H1 (cell line): ENCODE measurements around the gene LIFR. TPM values are rescaled to one million over a fixed set of nuclear protein-coding genes. Genes with fewer than 3 reads are reported as not detected.

Source experiments
- BRCA1 ChIP-seq: IDR thresholded peaks from 2 replicates; pipeline ENCODE4 v1.6.1; 2012; ENCODE audit warnings: low read depth, low read length, improper control_type of control experiment
- E2F6 ChIP-seq: IDR thresholded peaks from 2 replicates; pipeline ENCODE4 v1.6.1; 2012; ENCODE audit warnings: inconsistent platforms
- KDM4A ChIP-seq: IDR thresholded peaks from one replicate; pipeline ENCODE4 v1.7.1; 2012; ENCODE audit warnings: low read depth, mild to moderate bottlenecking, moderate library complexity, low read length, inconsistent platforms; ENCODE audit not compliant: severe bottlenecking
- MAFK ChIP-seq: IDR thresholded peaks from 2 replicates; pipeline ENCODE4 v1.6.1; 2012; ENCODE audit warnings: low read depth, mild to moderate bottlenecking, improper control_type of control experiment, low read length
- RNF2 ChIP-seq: fragments of 200-900, 300-1000 bp; sonication (generic); IDR thresholded peaks from 2 replicates; pipeline ENCODE4 v1.7.1; 2016; ENCODE audit warnings: borderline replicate concordance, low read depth, mild to moderate bottlenecking, antibody characterized with exemption, low read length; ENCODE audit not compliant: poor library complexity, severe bottlenecking; ENCODE audit errors: missing control alignments
- SIN3A ChIP-seq, 2 experiments: IDR thresholded peaks in 1 of 2; conservative IDR thresholded peaks in 1 of 2; 2 replicates each; pipeline ENCODE4 v1.6.1; 2011 to 2012; ENCODE audit warnings: low read length in 2 of 2, improper control_type of control experiment in 1 of 2, low read depth in 1 of 2, mild to moderate bottlenecking in 1 of 2
- USF2 ChIP-seq: IDR thresholded peaks from 2 replicates; pipeline ENCODE4 v1.6.1; 2011; ENCODE audit warnings: low read length, improper control_type of control experiment
- polyA plus RNA-seq, 7 experiments: library from polyadenylated mRNA; depleted of rRNA in 3 of 7; stranded (reverse) in 5 of 7; unstranded in 2 of 7; fragments of >200 nt in 5 of 7; fragments of 200-250 nt in 2 of 7; gene quantifications; 1 replicate in 5 of 7; 2 replicates in 1 of 7; 4 replicates in 1 of 7; pipeline versions ENCODE4 v1.2.1 to v1.2.3, GENCODE V29; 2011 to 2013; ENCODE audit warnings: missing spikeins in 2 of 7, mixed read lengths in 2 of 7
- total RNA-seq: library from RNA; stranded (reverse); fragmentation: NEBNext Ultra II Directional; extraction: Animal tissue kit (Norgen Biotek cat#: 25700); gene quantifications from 2 replicates; pipeline ENCODE4 v1.2.1, GENCODE V29; 2021

The LIFR gene
- total and polyA plus RNA-seq, 2 of the 8 experiments (the other 6 are each of a cell fraction or from before 2014, with no cell fraction given): 2.0 to 18.9 TPM

GRCh38 chr5:38531518-38531917, 24.9 kb downstream of the LIFR start (continued):
- TF ChIP-seq RNF2 (no peak), USF2 (no peak), SIN3A (conservative IDR thresholded peaks at IDR 0.05 in 1 of 2, IDR thresholded peaks at IDR 0.05 in 1 of 2; ENCODE audit: low read depth in 1 of 2, low read length in 2 of 2) (no peak), KDM4A (no peak), BRCA1 (no peak), MAFK (no peak), E2F6 (no peak)
